Adrenal gland (tissue), 5 donors: ENCODE results near the gene LAMA2.

ENCODE experiments used
- POLR2A ChIP-seq, 2 donors: fragments of 450-650 bp; IDR thresholded peaks; one replicate each; pipeline ENCODE4 v1.6.1; 2017; ENCODE audit warnings: antibody characterized with exemption in 2 of 2, mild to moderate bottlenecking in 2 of 2, moderate library complexity in 1 of 2
- TF ChIP-seq, protein P1 (sequence below), 6 experiments: fragments of 450-650 bp in 4 of 6; fragments of 200-600 bp in 2 of 6; sonication (generic) in 1 of 6; IDR thresholded peaks; 1 replicate in 5 of 6; 2 replicates in 1 of 6; pipeline versions ENCODE4 v1.5.1 to v1.8.0; 2016 to 2021; ENCODE audit warnings: antibody characterized with exemption in 6 of 6, mild to moderate bottlenecking in 2 of 6, moderate library complexity in 1 of 6
- donor health status: DM: no; HTN: no; CAD: no.

- TF ChIP-seq, protein P1, sequence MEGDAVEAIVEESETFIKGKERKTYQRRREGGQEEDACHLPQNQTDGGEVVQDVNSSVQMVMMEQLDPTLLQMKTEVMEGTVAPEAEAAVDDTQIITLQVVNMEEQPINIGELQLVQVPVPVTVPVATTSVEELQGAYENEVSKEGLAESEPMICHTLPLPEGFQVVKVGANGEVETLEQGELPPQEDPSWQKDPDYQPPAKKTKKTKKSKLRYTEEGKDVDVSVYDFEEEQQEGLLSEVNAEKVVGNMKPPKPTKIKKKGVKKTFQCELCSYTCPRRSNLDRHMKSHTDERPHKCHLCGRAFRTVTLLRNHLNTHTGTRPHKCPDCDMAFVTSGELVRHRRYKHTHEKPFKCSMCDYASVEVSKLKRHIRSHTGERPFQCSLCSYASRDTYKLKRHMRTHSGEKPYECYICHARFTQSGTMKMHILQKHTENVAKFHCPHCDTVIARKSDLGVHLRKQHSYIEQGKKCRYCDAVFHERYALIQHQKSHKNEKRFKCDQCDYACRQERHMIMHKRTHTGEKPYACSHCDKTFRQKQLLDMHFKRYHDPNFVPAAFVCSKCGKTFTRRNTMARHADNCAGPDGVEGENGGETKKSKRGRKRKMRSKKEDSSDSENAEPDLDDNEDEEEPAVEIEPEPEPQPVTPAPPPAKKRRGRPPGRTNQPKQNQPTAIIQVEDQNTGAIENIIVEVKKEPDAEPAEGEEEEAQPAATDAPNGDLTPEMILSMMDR (IDR thresholded peaks at IDR 0.05), result peak in 1 of 6 experiments; percentile 12
- no peak for TF ChIP-seq POLR2A (IDR thresholded peaks at IDR 0.05)
These were observed at the start of gene LAMA2 for GRCh38 chr6:128882991-128883611.
